HepG2 (cell line): ENCODE results near the gene ETFA. TPM values are rescaled to one million over a fixed set of nuclear protein-coding genes. Genes with fewer than 3 reads are reported as not detected.

Experiments used
- ATF1 ChIP-seq: IDR thresholded peaks from 2 replicates; pipeline ENCODE4 v1.6.1; 2016; ENCODE audit warnings: mild to moderate bottlenecking, control low read depth
- CEBPB ChIP-seq: IDR thresholded peaks from 2 replicates; pipeline ENCODE4 v1.6.1; 2011; ENCODE audit warnings: low read depth, low read length, improper control_type of control experiment, borderline replicate concordance
- CENPT ChIP-seq: sonication (generic); formaldehyde crosslinking; IDR thresholded peaks from 2 replicates; pipeline ENCODE4 v1.8.0; 2022; ENCODE audit warnings: low read depth, mild to moderate bottlenecking, moderate library complexity, missing genetic modification reagents
- EP300 ChIP-seq, 3 experiments: sonication (generic) in 1 of 3; formaldehyde crosslinking in 1 of 3; IDR thresholded peaks; 2 replicates each; pipeline versions ENCODE4 v1.5.1 to v1.6.1; 2011 to 2020; ENCODE audit warnings: low read depth in 2 of 3, low read length in 2 of 3, borderline replicate concordance in 1 of 3, improper control_type of control experiment in 1 of 3, mild to moderate bottlenecking in 1 of 3, missing genetic modification reagents in 1 of 3, moderate library complexity in 1 of 3
- ETV5 ChIP-seq: IDR thresholded peaks from 2 replicates; pipeline ENCODE4 v1.6.1; 2018; ENCODE audit warnings: missing biosample characterization, missing genetic modification reagents, inconsistent platforms, borderline replicate concordance
- HIVEP1 ChIP-seq: sonication (generic); formaldehyde crosslinking; IDR thresholded peaks from 2 replicates; pipeline ENCODE4 v1.4.0; 2020; ENCODE audit warnings: mild to moderate bottlenecking, missing genetic modification reagents
- HNRNPLL ChIP-seq: fragments of 200-400 bp; formaldehyde crosslinking; IDR thresholded peaks from 2 replicates; pipeline ENCODE4 v1.6.1; 2017; ENCODE audit warnings: mild to moderate bottlenecking, low read depth, low read length; ENCODE audit not compliant: poor library complexity, severe bottlenecking
- HOXA7 ChIP-seq: sonication (generic); formaldehyde crosslinking; IDR thresholded peaks from 2 replicates; pipeline ENCODE4 v1.8.1; 2022; ENCODE audit warnings: mild to moderate bottlenecking, missing genetic modification reagents, moderate library complexity
- POGZ ChIP-seq: sonication (generic); formaldehyde crosslinking; IDR thresholded peaks from 2 replicates; pipeline ENCODE4 v1.4.0; 2020; ENCODE audit warnings: mild to moderate bottlenecking, missing genetic modification reagents
- RBFOX2 ChIP-seq: fragments of 200-400 bp; formaldehyde crosslinking; IDR thresholded peaks from 2 replicates; pipeline ENCODE4 v1.6.1; 2017; ENCODE audit warnings: low read depth, mild to moderate bottlenecking, low read length
- RFXANK ChIP-seq: IDR thresholded peaks from 2 replicates; pipeline ENCODE4 v1.6.1; 2016
- SATB2 ChIP-seq: sonication (generic); formaldehyde crosslinking; IDR thresholded peaks from 2 replicates; pipeline ENCODE4 v1.5.0; 2020; ENCODE audit warnings: missing genetic modification reagents
- SNRNP70 ChIP-seq: fragments of 200-400 bp; formaldehyde crosslinking; IDR thresholded peaks from 2 replicates; pipeline ENCODE4 v1.6.1; 2017; ENCODE audit warnings: mild to moderate bottlenecking, low read depth, low read length, moderate library complexity
- YY1 ChIP-seq: IDR thresholded peaks from 2 replicates; pipeline ENCODE4 v1.6.1; 2011; ENCODE audit warnings: low read length, low read depth, moderate library complexity, mild to moderate bottlenecking; ENCODE audit not compliant: insufficient read depth, insufficient replicate concordance
- ZBTB3 ChIP-seq: sonication (generic); formaldehyde crosslinking; IDR thresholded peaks from 2 replicates; pipeline ENCODE4 v1.4.0; 2020; ENCODE audit warnings: low read depth, mild to moderate bottlenecking, moderate library complexity, missing genetic modification reagents, borderline replicate concordance
- ZC3H4 ChIP-seq: sonication (generic); formaldehyde crosslinking; IDR thresholded peaks from 2 replicates; pipeline ENCODE4 v1.4.0; 2020; ENCODE audit warnings: missing genetic modification reagents, borderline replicate concordance
- ZFP90 ChIP-seq: sonication (generic); formaldehyde crosslinking; IDR thresholded peaks from 2 replicates; pipeline ENCODE4 v1.8.0; 2022; ENCODE audit warnings: missing genetic modification reagents, mild to moderate bottlenecking, inconsistent platforms, borderline replicate concordance
- ZNF451 ChIP-seq: sonication (generic); formaldehyde crosslinking; IDR thresholded peaks from 2 replicates; pipeline ENCODE4 v1.5.0; 2020; ENCODE audit warnings: mild to moderate bottlenecking, missing genetic modification reagents
- ZNF660 ChIP-seq: sonication (generic); formaldehyde crosslinking; IDR thresholded peaks from 2 replicates; pipeline ENCODE4 v1.5.1; 2020; ENCODE audit warnings: mild to moderate bottlenecking, low read depth, missing genetic modification reagents, borderline replicate concordance
- polyA plus RNA-seq, 8 experiments: library from polyadenylated mRNA; depleted of rRNA in 3 of 8; stranded (reverse) in 7 of 8; unstranded in 1 of 8; fragments of >200 nt; fragmentation: Illumina TruSeq in 4 of 8; extraction: Trizol in 4 of 8; gene quantifications; 2 replicates each; pipeline versions ENCODE4 v1.2.1 to v1.2.3, GENCODE V29; 2011 to 2016; ENCODE audit warnings: low read depth in 4 of 8, missing spikeins in 1 of 8, mixed read lengths in 1 of 8; ENCODE audit not compliant: insufficient read depth in 1 of 8
- total RNA-seq, 5 experiments: library from RNA; depleted of rRNA; stranded (reverse); fragments of >200 nt; fragmentation: Illumina TruSeq; extraction: Trizol; gene quantifications; 2 replicates each; pipeline ENCODE4 v1.2.3, GENCODE V29; 2016; ENCODE audit warnings: low read depth in 1 of 5
- TF ChIP-seq, protein P1 (sequence below): sonication (generic); formaldehyde crosslinking; IDR thresholded peaks from 2 replicates; pipeline ENCODE4 v1.4.0; 2020; ENCODE audit warnings: missing genetic modification reagents
- TF ChIP-seq, protein P2 (sequence below): sonication (generic); formaldehyde crosslinking; IDR thresholded peaks from 2 replicates; pipeline ENCODE4 v1.8.0; 2022; ENCODE audit warnings: missing genetic modification reagents, mild to moderate bottlenecking, moderate library complexity, borderline replicate concordance
- TF ChIP-seq, protein P3 (sequence below): sonication (generic); formaldehyde crosslinking; IDR thresholded peaks from 2 replicates; pipeline ENCODE4 v1.4.0; 2020; ENCODE audit warnings: mild to moderate bottlenecking, low read depth, missing genetic modification reagents
- TF ChIP-seq, protein P4 (sequence below): sonication (generic); formaldehyde crosslinking; IDR thresholded peaks from 2 replicates; pipeline ENCODE4 v1.4.0; 2020; ENCODE audit warnings: mild to moderate bottlenecking, low read depth, missing genetic modification reagents

Gene ETFA
- total and polyA plus RNA-seq, 2 of the 13 experiments (the other 11 are each of a cell fraction or from before 2014, with no cell fraction given) = 291 to 396 TPM

DNA sequence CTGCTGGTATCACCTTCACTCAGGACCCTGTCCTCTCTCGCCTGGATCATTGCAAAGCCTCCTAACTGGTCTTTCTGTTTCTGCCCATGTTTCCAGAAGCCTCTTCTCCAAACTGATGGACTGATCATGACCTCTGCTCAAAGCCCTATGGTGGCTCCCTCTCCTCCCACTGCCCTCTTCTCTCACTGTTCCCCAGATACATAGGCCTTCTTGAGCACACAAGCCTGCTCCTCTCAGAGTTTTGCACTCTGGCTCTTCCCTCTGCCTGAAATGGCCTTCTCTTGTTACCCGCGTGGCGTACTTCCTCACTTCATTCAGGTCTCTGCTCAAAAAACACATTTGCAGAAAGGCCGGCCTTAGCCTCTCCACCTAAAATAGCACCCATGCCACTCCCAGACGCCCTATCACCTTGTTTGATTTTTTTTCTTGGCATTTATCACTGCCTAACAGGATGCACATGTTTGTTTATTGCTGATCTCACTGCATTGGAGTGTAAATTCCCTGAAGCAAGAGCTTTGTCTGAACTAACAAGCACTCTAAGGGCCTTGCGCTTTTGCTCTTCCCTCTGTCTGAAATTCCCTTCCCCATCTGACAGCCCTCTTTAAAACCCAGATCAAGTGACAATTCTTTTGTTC, 1.4 kb upstream of the ETFA start (continued):
- no peak for TF ChIP-seq ZBTB3 (CRISPR knock-in tag)
- TF ChIP-seq, protein P1, sequence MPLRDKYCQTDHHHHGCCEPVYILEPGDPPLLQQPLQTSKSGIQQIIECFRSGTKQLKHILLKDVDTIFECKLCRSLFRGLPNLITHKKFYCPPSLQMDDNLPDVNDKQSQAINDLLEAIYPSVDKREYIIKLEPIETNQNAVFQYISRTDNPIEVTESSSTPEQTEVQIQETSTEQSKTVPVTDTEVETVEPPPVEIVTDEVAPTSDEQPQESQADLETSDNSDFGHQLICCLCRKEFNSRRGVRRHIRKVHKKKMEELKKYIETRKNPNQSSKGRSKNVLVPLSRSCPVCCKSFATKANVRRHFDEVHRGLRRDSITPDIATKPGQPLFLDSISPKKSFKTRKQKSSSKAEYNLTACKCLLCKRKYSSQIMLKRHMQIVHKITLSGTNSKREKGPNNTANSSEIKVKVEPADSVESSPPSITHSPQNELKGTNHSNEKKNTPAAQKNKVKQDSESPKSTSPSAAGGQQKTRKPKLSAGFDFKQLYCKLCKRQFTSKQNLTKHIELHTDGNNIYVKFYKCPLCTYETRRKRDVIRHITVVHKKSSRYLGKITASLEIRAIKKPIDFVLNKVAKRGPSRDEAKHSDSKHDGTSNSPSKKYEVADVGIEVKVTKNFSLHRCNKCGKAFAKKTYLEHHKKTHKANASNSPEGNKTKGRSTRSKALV (CRISPR knock-in tag) = no peak
- no peak for TF ChIP-seq RBFOX2
- no peak for TF ChIP-seq ATF1 (CRISPR knock-in tag)
- no peak for TF ChIP-seq HNRNPLL
- no peak for TF ChIP-seq RFXANK
- TF ChIP-seq YY1 = no peak
- no peak for TF ChIP-seq HOXA7 (CRISPR knock-in tag)
- TF ChIP-seq, protein P2, sequence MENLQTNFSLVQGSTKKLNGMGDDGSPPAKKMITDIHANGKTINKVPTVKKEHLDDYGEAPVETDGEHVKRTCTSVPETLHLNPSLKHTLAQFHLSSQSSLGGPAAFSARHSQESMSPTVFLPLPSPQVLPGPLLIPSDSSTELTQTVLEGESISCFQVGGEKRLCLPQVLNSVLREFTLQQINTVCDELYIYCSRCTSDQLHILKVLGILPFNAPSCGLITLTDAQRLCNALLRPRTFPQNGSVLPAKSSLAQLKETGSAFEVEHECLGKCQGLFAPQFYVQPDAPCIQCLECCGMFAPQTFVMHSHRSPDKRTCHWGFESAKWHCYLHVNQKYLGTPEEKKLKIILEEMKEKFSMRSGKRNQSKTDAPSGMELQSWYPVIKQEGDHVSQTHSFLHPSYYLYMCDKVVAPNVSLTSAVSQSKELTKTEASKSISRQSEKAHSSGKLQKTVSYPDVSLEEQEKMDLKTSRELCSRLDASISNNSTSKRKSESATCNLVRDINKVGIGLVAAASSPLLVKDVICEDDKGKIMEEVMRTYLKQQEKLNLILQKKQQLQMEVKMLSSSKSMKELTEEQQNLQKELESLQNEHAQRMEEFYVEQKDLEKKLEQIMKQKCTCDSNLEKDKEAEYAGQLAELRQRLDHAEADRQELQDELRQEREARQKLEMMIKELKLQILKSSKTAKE (CRISPR knock-in tag) = no peak
- TF ChIP-seq, protein P3, sequence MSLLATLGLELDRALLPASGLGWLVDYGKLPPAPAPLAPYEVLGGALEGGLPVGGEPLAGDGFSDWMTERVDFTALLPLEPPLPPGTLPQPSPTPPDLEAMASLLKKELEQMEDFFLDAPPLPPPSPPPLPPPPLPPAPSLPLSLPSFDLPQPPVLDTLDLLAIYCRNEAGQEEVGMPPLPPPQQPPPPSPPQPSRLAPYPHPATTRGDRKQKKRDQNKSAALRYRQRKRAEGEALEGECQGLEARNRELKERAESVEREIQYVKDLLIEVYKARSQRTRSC (CRISPR knock-in tag) = no peak
- no peak for TF ChIP-seq ZFP90 (CRISPR knock-in tag)
- TF ChIP-seq, protein P4, sequence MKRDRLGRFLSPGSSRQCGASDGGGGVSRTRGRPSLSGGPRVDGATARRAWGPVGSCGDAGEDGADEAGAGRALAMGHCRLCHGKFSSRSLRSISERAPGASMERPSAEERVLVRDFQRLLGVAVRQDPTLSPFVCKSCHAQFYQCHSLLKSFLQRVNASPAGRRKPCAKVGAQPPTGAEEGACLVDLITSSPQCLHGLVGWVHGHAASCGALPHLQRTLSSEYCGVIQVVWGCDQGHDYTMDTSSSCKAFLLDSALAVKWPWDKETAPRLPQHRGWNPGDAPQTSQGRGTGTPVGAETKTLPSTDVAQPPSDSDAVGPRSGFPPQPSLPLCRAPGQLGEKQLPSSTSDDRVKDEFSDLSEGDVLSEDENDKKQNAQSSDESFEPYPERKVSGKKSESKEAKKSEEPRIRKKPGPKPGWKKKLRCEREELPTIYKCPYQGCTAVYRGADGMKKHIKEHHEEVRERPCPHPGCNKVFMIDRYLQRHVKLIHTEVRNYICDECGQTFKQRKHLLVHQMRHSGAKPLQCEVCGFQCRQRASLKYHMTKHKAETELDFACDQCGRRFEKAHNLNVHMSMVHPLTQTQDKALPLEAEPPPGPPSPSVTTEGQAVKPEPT (CRISPR knock-in tag) = no peak
- no peak for TF ChIP-seq ZNF660 (CRISPR knock-in tag)
- no peak for TF ChIP-seq SATB2 (CRISPR knock-in tag)
- no peak for TF ChIP-seq CENPT (CRISPR knock-in tag)
- TF ChIP-seq SNRNP70 = no peak
- TF ChIP-seq EP300 (IDR thresholded peaks at IDR 0.05; ENCODE audit: low read depth in 2 of 2, low read length in 2 of 2) = peak in 1 of 2 experiments; percentile 58; a peak in 1 of 4 replicates
- TF ChIP-seq EP300 (CRISPR knock-in tag; IDR thresholded peaks at IDR 0.05; ENCODE audit: borderline replicate concordance) = 0 out of 2 replicates have a peak, but pooled peaks have one; percentile 49
- no peak for TF ChIP-seq ZC3H4
- no peak for TF ChIP-seq ZNF451 (CRISPR knock-in tag)
- no peak for TF ChIP-seq HIVEP1 (CRISPR knock-in tag)
- TF ChIP-seq POGZ (CRISPR knock-in tag) = no peak
- TF ChIP-seq ETV5 (CRISPR knock-in tag) = peak; percentile 77; the same call in 1 of the 2 replicates
- 0 out of 2 replicates have a peak, but pooled peaks have one; percentile 2 for TF ChIP-seq CEBPB
